ENCODE results near the gene ETV6.

The ETV6 gene

DNA sequence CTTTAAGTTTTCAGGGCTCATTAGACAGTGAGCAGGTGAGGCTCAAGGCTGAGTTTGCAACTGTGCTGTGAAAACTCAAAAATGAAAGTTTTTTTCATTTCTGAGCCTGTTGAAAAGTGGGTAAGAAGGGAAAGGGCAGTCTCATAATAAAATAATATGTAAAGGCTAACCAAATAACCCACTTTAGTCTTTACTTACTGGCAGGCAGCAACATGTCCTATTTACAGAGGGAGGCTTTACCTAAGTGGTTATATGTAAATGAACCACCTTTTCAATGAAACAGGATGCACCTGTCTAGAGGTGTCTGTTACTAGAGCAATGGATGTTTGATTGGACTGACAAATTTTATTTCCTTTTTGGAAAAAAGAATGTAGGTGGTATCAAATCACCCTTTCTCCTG lies 158.0 kb downstream of the ETV6 start:
- H3K4me1 ChIP-seq (ENCODE audit: control insufficient read depth, low read depth, low read length), result peaks cover 25% of the 10 kb centered on the region
- H3K4me3 ChIP-seq (ENCODE audit: low read length), result no peak overlapping the region
- no peaks in the 10 kb centered on the region for H3K27me3 ChIP-seq (ENCODE audit: control insufficient read depth, insufficient read depth, low read length)
- H3K9me3 ChIP-seq (ENCODE audit: control insufficient read depth, low read depth, low read length), result no peaks in the 10 kb centered on the region
- no peaks in the 10 kb centered on the region for H3K36me3 ChIP-seq (ENCODE audit: control insufficient read depth, low read depth, low read length)
- H3K9ac ChIP-seq (ENCODE audit: low read length), result no peak overlapping the region
- H3K27ac ChIP-seq (ENCODE audit: low read length), result no peak overlapping the region

GRCh38 chr12:11808931-11809330 lies 159.5 kb downstream of the ETV6 start:
- Histone ChIP-seq H3K4me3 (ENCODE audit: low read length) (no peak overlapping the region), H3K36me3 (ENCODE audit: control insufficient read depth, low read depth, low read length) (no peaks in the 10 kb centered on the region), H3K27me3 (ENCODE audit: control insufficient read depth, insufficient read depth, low read length) (no peaks in the 10 kb centered on the region), H3K4me1 (ENCODE audit: control insufficient read depth, low read depth, low read length) (peaks cover 40% of the 10 kb centered on the region), H3K27ac (ENCODE audit: low read length) (no peak overlapping the region), H3K9ac (ENCODE audit: low read length) (no peak overlapping the region), H3K9me3 (ENCODE audit: control insufficient read depth, low read depth, low read length) (no peaks in the 10 kb centered on the region)

DNA sequence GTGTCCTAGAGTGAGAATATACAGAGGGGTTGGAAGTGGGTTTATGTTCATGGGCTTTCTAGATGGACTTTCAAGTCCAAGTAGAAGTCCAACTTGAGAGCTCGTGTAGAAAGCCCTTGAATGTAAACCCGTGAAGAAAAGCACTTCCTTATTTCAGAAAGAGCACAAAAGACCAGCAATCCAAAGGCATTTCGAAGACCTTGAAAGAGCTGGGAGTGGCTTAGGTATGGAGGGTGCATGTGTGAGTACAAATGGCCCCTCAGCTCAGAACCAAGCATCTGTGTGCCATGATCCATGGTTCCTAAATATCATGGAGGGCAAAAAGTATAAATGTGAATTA lies 160.7 kb downstream of the ETV6 start:
- Histone ChIP-seq H3K27ac (ENCODE audit: low read length) (no peak overlapping the region), H3K9me3 (ENCODE audit: control insufficient read depth, low read depth, low read length) (no peaks in the 10 kb centered on the region), H3K27me3 (ENCODE audit: control insufficient read depth, insufficient read depth, low read length) (no peaks in the 10 kb centered on the region), H3K4me1 (ENCODE audit: control insufficient read depth, low read depth, low read length) (peaks cover 50% of the 10 kb centered on the region), H3K36me3 (ENCODE audit: control insufficient read depth, low read depth, low read length) (no peaks in the 10 kb centered on the region), H3K4me3 (ENCODE audit: low read length) (no peak overlapping the region), H3K9ac (ENCODE audit: low read length) (no peak overlapping the region)

DNA sequence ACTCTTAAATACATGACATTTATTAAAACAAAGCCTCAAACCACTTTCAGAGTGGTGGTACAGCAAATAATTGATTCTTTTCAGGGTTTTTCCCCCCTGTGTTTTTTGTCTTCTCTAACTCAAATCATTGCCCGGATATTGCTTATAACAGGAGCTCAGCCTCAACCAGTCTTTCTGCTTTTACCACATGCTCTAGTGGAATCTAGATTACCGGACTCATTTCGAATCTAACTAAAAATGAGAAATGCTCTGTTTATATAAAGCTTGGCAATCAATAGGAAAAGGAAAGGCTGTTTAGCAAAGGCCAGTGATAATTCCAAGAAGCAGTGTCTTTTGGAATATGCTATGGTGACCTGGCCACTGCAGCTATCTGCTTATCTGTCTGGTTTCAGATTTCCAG lies 161.5 kb downstream of the ETV6 start:
- Histone ChIP-seq H3K9ac (ENCODE audit: low read length) (no peak overlapping the region), H3K4me3 (ENCODE audit: low read length) (no peak overlapping the region), H3K4me1 (ENCODE audit: control insufficient read depth, low read depth, low read length) (peaks cover 54% of the 10 kb centered on the region), H3K9me3 (ENCODE audit: control insufficient read depth, low read depth, low read length) (no peaks in the 10 kb centered on the region), H3K36me3 (ENCODE audit: control insufficient read depth, low read depth, low read length) (no peaks in the 10 kb centered on the region), H3K27ac (ENCODE audit: low read length) (no peak overlapping the region), H3K27me3 (ENCODE audit: control insufficient read depth, insufficient read depth, low read length) (no peaks in the 10 kb centered on the region)

DNA sequence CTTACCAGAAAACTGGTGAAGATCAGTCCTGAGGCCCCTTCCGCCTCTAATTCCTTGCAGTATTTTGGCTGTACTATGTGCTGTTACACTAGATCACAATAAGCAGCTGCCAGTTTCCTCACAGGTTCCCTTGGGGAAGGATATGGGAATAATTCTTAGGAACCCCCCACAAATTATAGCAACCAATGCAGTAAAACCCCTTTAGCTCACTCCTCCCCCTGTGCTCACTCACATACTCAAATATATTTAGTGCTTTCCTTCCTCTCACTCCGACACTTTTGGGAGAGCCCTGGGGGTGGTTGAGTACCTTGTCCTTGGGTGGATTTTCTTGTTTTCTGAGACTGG lies 162.7 kb downstream of the ETV6 start:
- peak overlapping the region; percentile 53 for H3K27ac ChIP-seq (ENCODE audit: low read length)
- H3K36me3 ChIP-seq (ENCODE audit: control insufficient read depth, low read depth, low read length), result no peaks in the 10 kb centered on the region
- H3K9ac ChIP-seq (ENCODE audit: low read length), result peak overlapping the region; percentile 64
- peaks cover 48% of the 10 kb centered on the region for H3K4me1 ChIP-seq (ENCODE audit: control insufficient read depth, low read depth, low read length)
- H3K9me3 ChIP-seq (ENCODE audit: control insufficient read depth, low read depth, low read length), result no peaks in the 10 kb centered on the region
- H3K27me3 ChIP-seq (ENCODE audit: control insufficient read depth, insufficient read depth, low read length), result no peaks in the 10 kb centered on the region
- H3K4me3 ChIP-seq (ENCODE audit: low read length), result peak overlapping the region; percentile 2

DNA sequence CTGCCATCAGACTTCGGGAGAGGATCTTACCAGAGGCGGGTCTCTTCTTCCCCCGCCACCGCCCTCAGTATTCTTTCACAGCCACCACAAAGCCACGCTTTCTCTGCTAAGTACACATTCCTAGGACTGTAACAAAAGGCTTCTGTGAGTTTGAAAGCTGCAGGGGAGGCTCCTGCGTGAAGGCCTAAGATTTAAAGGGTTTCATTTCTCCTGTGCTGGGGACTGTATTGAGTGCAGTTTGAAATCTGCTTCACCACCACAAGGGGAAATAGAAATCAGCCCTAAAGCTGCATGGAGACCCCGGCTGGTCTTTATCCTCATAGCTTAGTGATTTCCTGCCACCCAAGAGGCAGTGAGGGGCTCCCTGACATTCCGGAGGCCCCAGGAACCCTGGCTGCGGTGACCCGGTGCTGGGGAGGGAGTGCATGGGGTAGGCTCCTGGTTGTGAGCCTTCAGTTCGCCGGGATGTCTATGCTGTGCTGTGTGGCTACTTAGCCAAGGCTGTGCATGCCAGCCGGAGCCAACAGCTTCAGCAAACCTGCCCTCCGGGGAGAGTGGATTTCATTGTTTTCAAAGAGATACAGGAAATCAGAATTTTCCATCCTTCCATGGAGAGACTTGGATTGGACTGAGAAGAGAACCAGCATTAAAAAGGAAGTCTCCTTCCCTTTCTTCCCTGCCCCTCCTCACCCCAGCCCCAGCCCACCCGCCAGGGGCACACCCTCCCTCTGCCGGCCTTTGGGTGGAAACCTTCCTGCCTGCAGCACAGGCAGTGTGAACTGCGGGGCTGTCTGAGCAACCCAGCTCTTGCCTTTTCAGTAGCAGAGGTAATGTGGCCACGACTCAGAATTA lies 163.3 kb downstream of the ETV6 start:
- no peaks in the 10 kb centered on the region for H3K9me3 ChIP-seq (ENCODE audit: control insufficient read depth, low read depth, low read length)
- peak overlapping the region; percentile 64 for H3K9ac ChIP-seq (ENCODE audit: low read length)
- H3K27ac ChIP-seq (ENCODE audit: low read length), result peak overlapping the region; percentile 53
- H3K27me3 ChIP-seq (ENCODE audit: control insufficient read depth, insufficient read depth, low read length), result no peaks in the 10 kb centered on the region
- peak overlapping the region; percentile 2 for H3K4me3 ChIP-seq (ENCODE audit: low read length)
- peaks cover 45% of the 10 kb centered on the region for H3K4me1 ChIP-seq (ENCODE audit: control insufficient read depth, low read depth, low read length)
- H3K36me3 ChIP-seq (ENCODE audit: control insufficient read depth, low read depth, low read length), result no peaks in the 10 kb centered on the region

GRCh38 chr12:11813438-11813813 lies 164.0 kb downstream of the ETV6 start:
- Histone ChIP-seq H3K9ac (ENCODE audit: low read length) (peak overlapping the region; percentile 64), H3K27ac (ENCODE audit: low read length) (peak overlapping the region; percentile 53), H3K4me3 (ENCODE audit: low read length) (peak overlapping the region; percentile 2), H3K9me3 (ENCODE audit: control insufficient read depth, low read depth, low read length) (no peaks in the 10 kb centered on the region), H3K36me3 (ENCODE audit: control insufficient read depth, low read depth, low read length) (no peaks in the 10 kb centered on the region), H3K4me1 (ENCODE audit: control insufficient read depth, low read depth, low read length) (peaks cover 45% of the 10 kb centered on the region), H3K27me3 (ENCODE audit: control insufficient read depth, insufficient read depth, low read length) (no peaks in the 10 kb centered on the region)

DNA sequence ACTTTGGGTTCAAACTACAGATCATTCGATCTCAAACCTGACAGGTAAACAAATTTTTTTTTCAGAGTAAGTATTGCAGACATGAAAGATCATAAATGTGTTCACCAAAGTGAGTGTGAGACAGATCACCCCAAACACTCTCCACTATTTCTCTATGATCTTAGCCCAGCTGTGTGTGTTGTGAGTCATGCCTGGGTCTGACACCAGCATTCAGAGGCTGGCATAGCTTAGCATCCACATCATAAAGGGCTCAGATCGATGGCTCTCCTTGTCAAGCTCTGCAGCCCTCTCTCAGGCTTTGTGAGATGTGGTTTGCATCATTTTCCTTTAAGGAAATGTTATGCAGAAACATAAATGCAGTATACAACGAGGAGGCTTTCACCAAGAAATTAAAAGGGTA lies 164.9 kb downstream of the ETV6 start:
- H3K27ac ChIP-seq (ENCODE audit: low read length), result no peak overlapping the region

DNA sequence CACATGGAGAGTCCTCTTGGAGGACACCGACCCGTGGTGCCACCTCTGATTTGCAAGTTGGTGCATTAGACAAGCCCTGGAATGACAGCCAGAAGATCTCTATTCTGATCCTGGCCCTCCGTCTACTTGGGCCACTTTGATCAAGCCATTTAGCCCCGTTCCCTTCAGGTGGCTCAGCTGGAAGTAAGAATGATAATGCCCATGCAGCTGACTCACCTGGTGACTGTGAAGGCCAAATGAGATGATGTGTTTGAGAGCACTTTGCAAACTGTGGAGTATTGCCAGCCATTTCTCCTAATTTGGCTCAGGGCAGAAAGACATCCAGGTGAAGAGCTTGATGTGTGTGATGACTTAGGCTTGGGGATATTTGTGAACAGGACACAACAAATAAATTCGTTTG lies 165.9 kb downstream of the ETV6 start:
- no peaks in the 10 kb centered on the region for H3K36me3 ChIP-seq (ENCODE audit: control insufficient read depth, low read depth, low read length)

More for the DNA sequence above, 164.9 kb downstream of the ETV6 start:
- Histone ChIP-seq H3K4me3 (ENCODE audit: low read length) (no peak overlapping the region), H3K27me3 (ENCODE audit: control insufficient read depth, insufficient read depth, low read length) (no peaks in the 10 kb centered on the region), H3K36me3 (ENCODE audit: control insufficient read depth, low read depth, low read length) (no peaks in the 10 kb centered on the region), H3K9me3 (ENCODE audit: control insufficient read depth, low read depth, low read length) (no peaks in the 10 kb centered on the region), H3K4me1 (ENCODE audit: control insufficient read depth, low read depth, low read length) (peaks cover 45% of the 10 kb centered on the region), H3K9ac (ENCODE audit: low read length) (no peak overlapping the region)

DNA sequence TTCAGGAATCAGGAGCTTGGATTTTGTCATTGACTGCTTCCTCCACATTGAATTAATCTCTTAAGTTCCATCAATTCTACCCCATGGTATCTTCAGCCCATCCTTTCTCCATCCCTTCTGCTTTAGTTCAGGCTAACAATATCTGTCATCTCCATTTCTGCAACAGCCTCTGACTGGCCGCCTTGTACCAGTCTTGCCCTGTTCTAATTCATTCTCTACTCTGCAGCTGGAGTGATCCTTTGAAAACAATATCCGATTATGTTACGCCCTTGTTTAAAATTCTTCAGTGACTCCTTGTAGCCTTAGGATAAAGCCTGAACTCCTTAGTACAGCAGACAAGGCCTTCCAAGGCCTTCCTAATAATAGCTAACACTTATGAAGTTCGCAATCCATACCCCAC lies 170.2 kb downstream of the ETV6 start:
- H3K27ac ChIP-seq (ENCODE audit: low read length), result no peak overlapping the region
- no peak overlapping the region for H3K9ac ChIP-seq (ENCODE audit: low read length)
- H3K4me3 ChIP-seq (ENCODE audit: low read length), result no peak overlapping the region
- H3K27me3 ChIP-seq (ENCODE audit: control insufficient read depth, insufficient read depth, low read length), result no peaks in the 10 kb centered on the region
- peaks cover 20% of the 10 kb centered on the region for H3K4me1 ChIP-seq (ENCODE audit: control insufficient read depth, low read depth, low read length)
- no peaks in the 10 kb centered on the region for H3K36me3 ChIP-seq (ENCODE audit: control insufficient read depth, low read depth, low read length)
- no peaks in the 10 kb centered on the region for H3K9me3 ChIP-seq (ENCODE audit: control insufficient read depth, low read depth, low read length)

More for the DNA sequence above, 165.9 kb downstream of the ETV6 start:
- Histone ChIP-seq H3K27ac (ENCODE audit: low read length) (no peak overlapping the region), H3K4me3 (ENCODE audit: low read length) (no peak overlapping the region), H3K4me1 (ENCODE audit: control insufficient read depth, low read depth, low read length) (peaks cover 45% of the 10 kb centered on the region), H3K9me3 (ENCODE audit: control insufficient read depth, low read depth, low read length) (no peaks in the 10 kb centered on the region), H3K27me3 (ENCODE audit: control insufficient read depth, insufficient read depth, low read length) (no peaks in the 10 kb centered on the region), H3K9ac (ENCODE audit: low read length) (no peak overlapping the region)

GRCh38 chr12:11820476-11820875 lies 171.0 kb downstream of the ETV6 start:
- Histone ChIP-seq H3K36me3 (ENCODE audit: control insufficient read depth, low read depth, low read length) (no peaks in the 10 kb centered on the region), H3K4me1 (ENCODE audit: control insufficient read depth, low read depth, low read length) (peaks cover 20% of the 10 kb centered on the region), H3K27ac (ENCODE audit: low read length) (no peak overlapping the region), H3K9ac (ENCODE audit: low read length) (no peak overlapping the region), H3K4me3 (ENCODE audit: low read length) (no peak overlapping the region), H3K9me3 (ENCODE audit: control insufficient read depth, low read depth, low read length) (no peaks in the 10 kb centered on the region), H3K27me3 (ENCODE audit: control insufficient read depth, insufficient read depth, low read length) (no peaks in the 10 kb centered on the region)

DNA sequence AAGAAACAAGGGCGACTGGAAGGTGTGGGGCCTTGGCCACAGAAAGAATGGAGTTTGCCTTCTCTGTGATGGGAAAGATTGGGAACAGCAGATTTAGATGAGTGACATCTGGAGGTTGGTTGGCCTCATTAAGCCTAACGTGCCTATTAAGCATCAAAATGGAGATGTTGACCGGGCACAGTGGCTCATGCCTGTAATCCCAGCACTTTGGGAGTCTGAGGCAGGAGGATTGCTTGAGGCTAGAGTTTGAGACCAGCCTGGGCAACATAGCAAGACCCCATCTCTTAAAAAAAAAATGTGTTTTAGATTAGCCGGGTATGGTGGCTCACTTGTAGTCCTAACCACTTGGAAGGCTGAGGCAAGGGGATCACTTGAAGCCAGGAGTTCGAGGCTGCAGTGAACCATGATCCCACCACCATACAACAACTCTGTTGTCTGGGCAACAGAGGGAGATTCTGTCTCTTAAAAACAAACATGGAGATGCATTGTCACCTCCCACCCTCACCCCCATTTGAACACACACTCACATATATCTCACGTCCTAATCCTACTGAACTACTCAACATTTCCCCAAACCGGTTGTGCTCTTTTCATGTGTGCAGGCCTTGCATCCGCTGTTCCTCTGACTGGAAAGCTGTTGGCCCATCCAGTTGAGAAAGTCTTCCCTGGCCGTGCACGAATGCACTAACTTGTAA lies 172.1 kb downstream of the ETV6 start:
- H3K9ac ChIP-seq (ENCODE audit: low read length), result no peak overlapping the region
- H3K27me3 ChIP-seq (ENCODE audit: control insufficient read depth, insufficient read depth, low read length), result no peaks in the 10 kb centered on the region
- no peaks in the 10 kb centered on the region for H3K9me3 ChIP-seq (ENCODE audit: control insufficient read depth, low read depth, low read length)
- H3K27ac ChIP-seq (ENCODE audit: low read length), result no peak overlapping the region
- H3K36me3 ChIP-seq (ENCODE audit: control insufficient read depth, low read depth, low read length), result no peaks in the 10 kb centered on the region
- peaks cover 28% of the 10 kb centered on the region for H3K4me1 ChIP-seq (ENCODE audit: control insufficient read depth, low read depth, low read length)
- H3K4me3 ChIP-seq (ENCODE audit: low read length), result no peak overlapping the region
